NCI-H345 treated with DMSO at 0.1 percent for 48 hours (cell line): ENCODE data around the gene MAN2B2.

Experiments used
- DNase-seq: peaks from one replicate; lab custom pipeline; 2025; ENCODE audit not compliant: unreplicated experiment; lab: John Stamatoyannopoulos, UW

Gene MAN2B2

DNA sequence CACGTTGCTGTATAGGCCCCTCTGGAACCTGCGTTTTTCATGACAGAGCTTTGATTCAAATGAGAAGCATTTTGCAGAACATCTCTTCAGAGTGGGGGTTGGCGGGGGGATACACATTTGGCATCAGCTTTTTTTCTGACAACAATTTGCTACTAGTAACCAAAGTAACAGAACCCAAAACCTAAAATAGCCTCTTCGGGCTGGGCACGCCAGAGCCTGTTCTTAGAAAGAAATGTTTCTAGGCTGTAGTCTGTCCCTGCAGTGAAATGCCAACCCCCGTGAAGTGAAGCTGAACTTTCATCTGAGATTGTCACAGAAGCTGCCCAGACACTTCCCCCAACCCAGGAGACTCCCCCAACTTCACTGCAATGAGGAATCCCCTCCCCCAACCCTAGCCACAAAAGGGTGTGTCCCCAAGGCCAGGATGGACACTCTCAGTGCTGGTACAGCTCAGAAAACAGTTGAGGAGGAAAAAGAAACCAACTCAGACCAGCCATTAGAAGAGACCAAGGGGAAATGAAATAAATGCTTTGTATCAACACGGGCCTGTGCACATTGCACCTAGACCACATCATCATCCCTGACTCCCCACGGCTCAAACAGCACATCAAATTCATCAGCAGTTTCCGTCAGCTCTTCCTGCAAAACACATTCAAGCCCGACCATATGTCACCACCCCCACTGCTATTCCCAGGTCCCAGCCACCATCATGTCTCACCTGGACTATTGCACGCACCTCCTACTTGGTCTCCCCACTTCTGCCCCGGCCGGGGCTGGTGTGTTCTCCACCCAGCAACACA, 8.4 kb upstream of the MAN2B2 start:
- no peak for DNase-seq

DNA sequence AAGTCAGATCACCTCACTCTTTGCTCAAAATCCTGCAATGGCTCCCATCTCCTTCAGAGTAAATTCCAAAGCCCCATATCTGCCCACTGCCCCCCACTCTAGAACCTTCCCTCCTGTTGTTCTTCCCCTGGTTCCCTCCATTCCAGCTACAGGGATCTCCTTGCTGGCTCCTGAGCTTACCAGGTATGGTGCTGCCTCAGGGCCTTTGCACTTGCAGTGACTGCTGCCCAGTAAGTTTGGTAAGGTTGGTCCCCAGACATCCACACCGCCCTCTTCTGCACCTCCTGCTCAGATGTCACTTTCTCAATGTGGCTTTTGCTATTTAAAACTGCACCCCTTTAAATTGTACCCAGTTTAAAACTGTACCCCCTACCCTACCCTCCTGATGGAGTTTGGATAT, 7.8 kb upstream of the MAN2B2 start:
- DNase-seq = no peak

GRCh38 chr4:6568148-6568547, 6.8 kb upstream of the MAN2B2 start:
- no peak for DNase-seq

DNA sequence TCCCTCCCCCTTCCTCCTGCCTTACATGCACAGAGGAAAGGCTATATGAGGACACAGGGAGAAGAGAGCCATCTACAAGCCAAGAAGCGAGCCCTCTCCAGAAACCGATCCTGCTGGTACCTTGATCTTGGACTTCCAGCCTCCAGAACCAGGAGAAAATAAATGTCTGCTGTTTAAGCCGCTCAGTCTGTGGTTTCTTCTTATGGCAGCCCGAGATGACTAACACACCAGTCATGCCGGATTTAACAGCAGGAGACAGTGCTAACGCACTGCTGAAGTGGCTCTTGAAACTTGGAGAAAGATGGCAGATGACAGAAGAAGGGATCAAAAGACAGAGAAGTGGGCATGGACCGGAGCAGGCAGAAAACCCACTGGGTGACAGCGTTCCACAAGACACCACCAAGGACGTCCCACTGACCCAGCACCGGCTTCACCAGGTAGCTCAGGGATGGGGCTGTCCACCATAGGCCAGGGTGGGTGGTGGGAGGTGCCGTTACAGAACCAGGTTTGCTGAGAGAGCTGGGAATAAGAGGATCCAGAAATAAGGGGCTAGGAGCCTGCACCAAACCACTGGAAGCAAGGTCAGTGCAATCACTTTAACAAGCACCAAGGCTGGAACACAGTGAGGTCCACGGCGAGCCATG, 6.2 kb upstream of the MAN2B2 start:
- no peak for DNase-seq

DNA sequence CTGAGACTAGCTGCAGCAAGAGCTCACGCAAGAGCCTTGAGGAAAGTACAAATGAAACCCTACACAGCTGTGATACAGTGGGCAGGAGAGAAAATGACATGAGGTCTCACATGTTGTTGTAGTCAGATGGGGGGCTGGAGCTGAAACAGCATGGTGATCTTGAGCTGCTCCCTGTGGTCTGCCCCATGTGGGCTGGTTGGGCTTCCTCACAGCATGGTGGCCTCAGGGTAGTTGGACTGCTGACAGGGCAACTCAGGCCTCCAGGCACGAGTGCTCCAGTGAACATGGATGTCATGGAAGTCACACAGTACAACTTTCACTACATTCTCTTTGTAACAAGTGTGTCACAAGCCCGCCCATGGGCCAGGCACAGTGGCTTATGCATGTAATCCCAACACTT, 3.4 kb upstream of the MAN2B2 start:
- DNase-seq = no peak

GRCh38 chr4:6573551-6573950, 1.4 kb upstream of the MAN2B2 start:
- no peak for DNase-seq

GRCh38 chr4:6573986-6574746, 823 bp upstream of the MAN2B2 start:
- no peak for DNase-seq

DNA sequence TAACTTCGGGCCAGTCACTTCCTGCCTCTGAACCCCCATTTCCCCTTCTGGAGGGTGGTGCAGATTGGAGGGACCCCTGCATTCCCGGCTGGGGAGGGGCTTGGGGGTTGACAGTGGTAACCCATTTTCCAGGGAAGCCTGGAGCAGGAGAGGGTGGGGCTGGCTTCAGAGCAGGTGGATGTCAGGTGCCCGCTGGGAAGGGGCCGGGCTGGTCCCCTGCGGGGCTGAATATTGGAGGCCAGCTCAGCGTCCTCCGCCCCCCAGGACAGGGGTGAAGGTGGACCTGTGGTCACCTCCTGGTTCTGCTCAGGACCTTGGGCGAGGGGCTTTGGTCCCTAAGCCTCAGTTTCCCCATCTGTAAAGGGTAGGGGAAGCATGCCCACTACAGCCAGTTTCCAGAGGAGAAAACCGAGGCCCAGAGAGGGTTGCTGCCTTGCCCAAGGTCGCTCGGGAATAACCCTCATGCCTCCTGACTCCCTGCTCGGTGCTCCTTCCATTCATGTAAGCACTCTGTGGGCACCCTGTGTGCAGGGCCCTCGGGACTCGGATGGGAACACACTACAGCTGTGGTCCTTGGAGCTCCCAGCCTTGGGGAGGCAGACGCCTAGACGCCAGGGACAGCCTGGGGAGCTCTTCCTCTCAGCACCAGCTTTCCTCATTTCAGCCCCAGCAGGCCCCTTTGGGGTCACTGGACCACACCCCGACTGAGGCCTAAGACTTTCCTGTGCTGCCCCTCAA, 683 bp downstream of the MAN2B2 start:
- DNase-seq = no peak

- no peak for DNase-seq
Observed at GRCh38 chr4:6576512-6576911, 1.5 kb downstream of the MAN2B2 start.

DNA sequence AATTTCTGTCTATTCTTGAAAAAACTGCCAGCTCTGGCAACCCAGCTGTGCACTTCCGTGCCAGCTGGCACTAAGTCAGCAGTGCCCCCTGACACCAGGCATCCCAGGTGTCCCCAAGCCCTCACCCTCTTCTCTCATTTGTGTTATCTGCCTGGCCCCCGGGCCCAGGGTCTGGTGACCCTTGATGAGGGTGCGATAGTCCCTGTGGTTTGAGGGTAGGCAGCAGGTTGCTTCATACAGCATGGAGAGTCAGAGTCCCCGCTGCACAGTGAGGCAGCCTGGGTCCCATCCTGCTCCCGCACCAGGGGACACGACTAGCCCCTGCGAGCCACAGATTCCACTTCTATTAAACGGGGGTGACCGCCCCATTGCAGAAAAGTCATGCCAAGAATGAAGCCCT, 1.9 kb downstream of the MAN2B2 start:
- no peak for DNase-seq

- DNase-seq = no peak
Observed at GRCh38 chr4:6577409-6577808, 2.4 kb downstream of the MAN2B2 start.

DNA sequence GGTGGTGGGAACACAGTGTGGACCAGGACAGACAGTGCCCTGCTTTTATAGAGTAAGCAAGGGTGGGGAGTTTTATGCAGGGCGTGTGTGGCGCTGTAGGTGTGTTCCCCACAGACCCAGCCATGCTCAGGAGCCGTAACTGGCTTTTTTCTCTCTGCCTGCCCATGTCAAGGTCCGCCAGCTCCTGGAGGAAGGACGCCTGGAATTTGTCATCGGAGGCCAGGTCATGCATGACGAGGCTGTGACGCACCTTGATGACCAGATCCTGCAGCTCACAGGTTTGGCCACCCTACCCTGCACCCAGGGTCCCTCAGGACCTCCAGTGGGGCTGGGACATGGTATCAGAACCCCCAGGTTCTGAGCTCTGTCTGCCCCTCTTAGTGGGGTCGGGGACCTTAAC, 3.2 kb downstream of the MAN2B2 start:
- no peak for DNase-seq

GRCh38 chr4:6580353-6580752, 5.4 kb downstream of the MAN2B2 start:
- no peak for DNase-seq

- DNase-seq = no peak
Observed at GRCh38 chr4:6581566-6582121, 6.7 kb downstream of the MAN2B2 start.

DNA sequence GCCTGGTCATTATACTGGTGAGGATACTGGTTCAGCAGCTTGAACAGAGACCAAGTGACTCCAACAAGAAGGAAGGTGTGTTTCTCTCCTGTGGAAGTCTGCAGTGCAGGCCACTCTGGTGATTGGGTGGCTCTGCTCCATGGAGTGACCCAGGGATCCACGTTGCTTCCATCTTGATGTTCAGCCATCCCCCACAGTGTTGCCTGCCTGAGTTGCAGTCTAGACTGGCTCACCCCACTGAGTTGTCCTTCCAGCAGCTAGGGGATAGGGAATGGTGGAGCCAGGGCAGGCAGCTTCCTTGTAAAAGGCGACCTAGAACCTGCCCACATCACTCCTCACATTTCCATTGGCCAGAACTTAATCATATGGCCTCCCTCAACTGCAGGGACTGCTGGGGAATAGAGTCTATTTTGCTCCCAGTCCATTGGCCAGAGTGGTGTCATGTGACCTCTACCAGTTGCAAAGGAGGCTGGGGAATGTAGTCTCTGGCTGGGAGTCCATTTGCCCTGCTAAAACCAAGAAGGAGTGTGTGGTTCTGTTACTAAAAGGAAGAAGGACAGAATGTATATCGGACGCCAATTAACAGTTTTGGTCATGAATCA, 8.0 kb downstream of the MAN2B2 start:
- DNase-seq = no peak

GRCh38 chr4:6584865-6585264, 9.9 kb downstream of the MAN2B2 start:
- no peak for DNase-seq

DNA sequence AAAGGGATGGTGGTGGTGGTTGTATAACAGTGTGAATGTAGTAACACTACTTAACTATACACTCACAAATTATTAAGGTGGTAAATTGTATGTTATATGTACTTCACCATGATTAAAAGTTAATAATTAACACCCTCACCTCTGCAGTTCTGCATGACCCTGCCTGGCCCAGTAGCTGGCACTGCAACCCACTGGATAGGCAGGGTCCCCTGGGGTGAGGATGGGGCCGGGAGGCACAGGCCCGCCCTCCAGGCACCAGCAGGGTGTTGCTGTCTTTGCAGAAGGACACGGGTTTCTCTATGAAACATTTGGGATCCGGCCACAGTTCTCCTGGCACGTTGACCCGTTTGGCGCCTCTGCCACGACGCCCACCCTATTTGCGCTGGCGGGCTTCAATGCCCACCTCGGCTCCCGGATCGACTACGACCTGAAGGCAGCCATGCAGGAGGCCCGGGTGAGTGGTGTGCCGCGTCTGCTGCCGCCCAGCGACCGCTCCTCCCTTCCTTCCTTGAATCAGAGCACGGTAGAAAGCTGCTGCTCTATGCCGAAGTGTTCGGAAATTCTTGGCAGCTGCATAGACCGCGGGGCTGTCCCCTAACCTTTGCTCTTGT, 11.8 kb downstream of the MAN2B2 start:
- DNase-seq = no peak

GRCh38 chr4:6589444-6589843, 14.5 kb downstream of the MAN2B2 start:
- DNase-seq = no peak

DNA sequence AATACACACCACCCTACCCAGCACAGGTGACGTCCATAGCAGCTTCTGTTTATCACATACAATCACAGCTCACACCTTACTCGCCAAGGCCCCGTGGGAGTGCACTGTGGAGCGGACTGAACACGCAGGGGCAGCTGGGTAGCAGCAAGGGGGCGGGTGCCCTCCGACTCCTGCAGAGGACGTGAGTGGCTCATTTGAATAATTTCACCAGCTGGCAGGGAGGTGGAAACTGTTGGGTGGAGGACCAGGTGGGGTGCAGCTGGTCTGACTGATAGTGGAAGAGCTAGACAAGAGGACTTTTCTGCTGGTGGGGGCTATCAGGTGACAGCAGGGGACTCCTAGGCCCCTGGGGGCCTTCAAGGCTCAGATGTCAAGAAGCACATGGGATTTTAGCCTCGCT, 16.3 kb downstream of the MAN2B2 start:
- peak; percentile 15 for DNase-seq

DNA sequence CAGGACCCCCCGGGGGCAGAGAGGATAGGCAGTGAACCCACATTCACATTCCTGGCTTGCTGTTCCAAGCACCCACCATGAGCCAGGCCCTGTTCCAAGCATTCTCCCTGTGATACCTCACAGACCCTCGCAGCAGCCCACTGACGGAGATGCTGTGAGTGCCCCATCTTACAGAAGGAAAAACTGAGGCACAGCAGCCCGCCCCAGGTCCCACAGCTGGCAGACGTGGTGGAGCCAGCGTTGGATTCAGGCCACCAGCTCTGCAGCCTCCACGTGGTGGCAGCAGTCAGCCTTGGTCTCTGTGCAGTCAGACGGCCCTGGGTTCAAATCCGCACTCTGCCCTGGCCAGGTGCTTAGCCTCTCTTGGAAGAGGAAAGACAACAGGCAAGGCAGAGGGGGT, 16.8 kb downstream of the MAN2B2 start:
- DNase-seq = no peak
